ENCODE data around the gene PML. TPM values are rescaled to one million over a fixed set of nuclear protein-coding genes. Genes with fewer than 3 reads are reported as not detected.
A peak's percentile ranks its signal among the peaks of the same experiment; 100 is the strongest.

PML gene
- total and polyA plus RNA-seq, 8 donors, result 16.0 to 170 (median 30.7) TPM

- Histone ChIP-seq H3K9me3 (no peaks in the 10 kb centered on the region), H3K4me1 (peaks cover 66 to 95% (median 70%) of the 10 kb centered on the region in 4 donors), H3K27ac (peak overlapping the region in 4 of 5 donors; percentile 75 to 96 (median 88)), H3K4me3 (no peak overlapping the region), H3K36me3 (peaks cover 0 to 38% (median 14%) of the 10 kb centered on the region in 4 donors), H3K27me3 (no peaks in the 10 kb centered on the region)
- no peak for DNase-seq
- TF ChIP-seq, protein P1, sequence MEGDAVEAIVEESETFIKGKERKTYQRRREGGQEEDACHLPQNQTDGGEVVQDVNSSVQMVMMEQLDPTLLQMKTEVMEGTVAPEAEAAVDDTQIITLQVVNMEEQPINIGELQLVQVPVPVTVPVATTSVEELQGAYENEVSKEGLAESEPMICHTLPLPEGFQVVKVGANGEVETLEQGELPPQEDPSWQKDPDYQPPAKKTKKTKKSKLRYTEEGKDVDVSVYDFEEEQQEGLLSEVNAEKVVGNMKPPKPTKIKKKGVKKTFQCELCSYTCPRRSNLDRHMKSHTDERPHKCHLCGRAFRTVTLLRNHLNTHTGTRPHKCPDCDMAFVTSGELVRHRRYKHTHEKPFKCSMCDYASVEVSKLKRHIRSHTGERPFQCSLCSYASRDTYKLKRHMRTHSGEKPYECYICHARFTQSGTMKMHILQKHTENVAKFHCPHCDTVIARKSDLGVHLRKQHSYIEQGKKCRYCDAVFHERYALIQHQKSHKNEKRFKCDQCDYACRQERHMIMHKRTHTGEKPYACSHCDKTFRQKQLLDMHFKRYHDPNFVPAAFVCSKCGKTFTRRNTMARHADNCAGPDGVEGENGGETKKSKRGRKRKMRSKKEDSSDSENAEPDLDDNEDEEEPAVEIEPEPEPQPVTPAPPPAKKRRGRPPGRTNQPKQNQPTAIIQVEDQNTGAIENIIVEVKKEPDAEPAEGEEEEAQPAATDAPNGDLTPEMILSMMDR (IDR thresholded peaks at IDR 0.05), result no peak
- TF ChIP-seq POLR2A (IDR thresholded peaks at IDR 0.05), result no peak
- TF ChIP-seq POLR2AphosphoS5 (IDR thresholded peaks at IDR 0.05), result no peak
- no peak for TF ChIP-seq EP300 (IDR thresholded peaks at IDR 0.05)
- WGBS, 5 donors, result 76 to 84% (median 78%) methylated on average over 5 to 13 of the region's 13 CpGs
- intact Hi-C loops (cut with DNase I; ENCODE audit: low total_unique reads), result no loop called here
These were observed 9.2 kb upstream of the PML start for GRCh38 chr15:73985101-73985873.

GRCh38 chr15:73986055-73986775 is 8.3 kb upstream of the PML start:
- no peak for TF ChIP-seq POLR2A (IDR thresholded peaks at IDR 0.05)
- TF ChIP-seq POLR2AphosphoS5 (IDR thresholded peaks at IDR 0.05), result no peak
- TF ChIP-seq EP300 (IDR thresholded peaks at IDR 0.05), result no peak
- no peaks in the 10 kb centered on the region for H3K9me3 ChIP-seq
- H3K27ac ChIP-seq, result peak overlapping the region in 4 of 5 donors; percentile 5 to 96 (median 92)
- peaks cover 0 to 38% (median 14%) of the 10 kb centered on the region in 4 donors for H3K36me3 ChIP-seq
- no peak overlapping the region for H3K4me3 ChIP-seq
- intact Hi-C loops (cut with DNase I; ENCODE audit: low total_unique reads), result no loop called here
- WGBS, 5 donors, result 55 to 58% (median 57%) methylated on average over 7 of the region's 7 CpGs
- DNase-seq, result no peak
- H3K27me3 ChIP-seq, result no peaks in the 10 kb centered on the region
- H3K4me1 ChIP-seq, result peaks cover 71 to 100% (median 78%) of the 10 kb centered on the region in 4 donors

GRCh38 chr15:73986776-73987056 is 7.8 kb upstream of the PML start:
- Histone ChIP-seq H3K27ac (peak overlapping the region in 4 of 5 donors; percentile 86 to 96 (median 92)), H3K4me1 (peaks cover 71 to 100% (median 79%) of the 10 kb centered on the region in 4 donors), H3K9me3 (no peaks in the 10 kb centered on the region), H3K4me3 (no peak overlapping the region), H3K36me3 (peaks cover 0 to 38% (median 14%) of the 10 kb centered on the region in 4 donors), H3K27me3 (no peaks in the 10 kb centered on the region)
- TF ChIP-seq EP300 (IDR thresholded peaks at IDR 0.05) (no peak), POLR2AphosphoS5 (IDR thresholded peaks at IDR 0.05) (no peak), POLR2A (IDR thresholded peaks at IDR 0.05) (no peak)
- TF ChIP-seq, protein P1 (IDR thresholded peaks at IDR 0.05), result no peak
- intact Hi-C loops (cut with DNase I; ENCODE audit: low total_unique reads), result no loop called here
- 93 to 100% (median 96%) methylated on average over 1 of the region's 1 CpG for WGBS, 5 donors
- DNase-seq, result no peak

- DNase-seq, result no peak
- Histone ChIP-seq H3K27ac (peak overlapping the region; percentile 10 to 96 (median 89)), H3K9me3 (no peaks in the 10 kb centered on the region), H3K27me3 (no peaks in the 10 kb centered on the region), H3K4me3 (no peak overlapping the region), H3K4me1 (peaks cover 66 to 96% (median 75%) of the 10 kb centered on the region in 4 donors), H3K36me3 (peaks cover 0 to 38% (median 14%) of the 10 kb centered on the region in 4 donors)
- 80 to 88% (median 83%) methylated on average over 4 of the region's 4 CpGs for WGBS, 5 donors
- TF ChIP-seq EP300 (IDR thresholded peaks at IDR 0.05) (no peak), POLR2A (IDR thresholded peaks at IDR 0.05) (no peak), POLR2AphosphoS5 (IDR thresholded peaks at IDR 0.05) (no peak)
- TF ChIP-seq, protein P1 (IDR thresholded peaks at IDR 0.05), result no peak
- intact Hi-C loops (cut with DNase I; ENCODE audit: low total_unique reads), result no loop called here
These were observed 7.3 kb upstream of the PML start for GRCh38 chr15:73987250-73987649.

Data from stomach (tissue), 9 donors.